CD4-positive, alpha-beta T cell treated with Interferon gamma for 1 hour (primary cell): ENCODE results near the gene APLF.
"Not testable (repeated sequence)": the region's sequence is repeated elsewhere in the genome, so short reads cannot be mapped to it uniquely, and the experiment has no call there.

Experiments
- DNase-seq: peaks from one replicate; pipeline ENCODE4 v3.0.0-alpha.2; 2020

Gene APLF

DNA sequence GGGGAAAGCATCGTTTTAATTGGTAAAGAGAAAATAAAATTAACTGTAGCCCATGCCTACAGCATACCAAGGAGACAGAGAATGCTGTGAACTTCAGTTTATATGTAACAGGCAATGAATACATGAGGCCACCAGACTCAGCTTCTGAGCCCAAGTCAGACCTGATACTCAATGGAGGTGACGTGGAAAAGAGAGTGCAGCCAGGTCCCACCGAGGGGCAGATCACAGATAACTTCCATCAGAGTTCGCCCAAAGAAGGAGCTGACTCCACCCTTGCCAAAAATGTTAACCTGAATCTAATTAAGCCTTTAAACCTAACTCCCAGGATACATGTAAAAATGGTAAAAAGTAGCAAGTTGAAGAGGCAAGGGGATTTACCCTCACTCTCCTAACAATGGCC lies 123.8 kb downstream of the APLF start:
- DNase-seq = no peak

- no peak for DNase-seq
Measured at GRCh38 chr2:68594041-68594440, 126.7 kb downstream of the APLF start.

- peak; percentile 15 for DNase-seq
Measured at GRCh38 chr2:68594674-68595492, 127.5 kb downstream of the APLF start.

- not testable (repeated sequence) for DNase-seq
Measured at GRCh38 chr2:68595493-68595785, 128.1 kb downstream of the APLF start.

DNA sequence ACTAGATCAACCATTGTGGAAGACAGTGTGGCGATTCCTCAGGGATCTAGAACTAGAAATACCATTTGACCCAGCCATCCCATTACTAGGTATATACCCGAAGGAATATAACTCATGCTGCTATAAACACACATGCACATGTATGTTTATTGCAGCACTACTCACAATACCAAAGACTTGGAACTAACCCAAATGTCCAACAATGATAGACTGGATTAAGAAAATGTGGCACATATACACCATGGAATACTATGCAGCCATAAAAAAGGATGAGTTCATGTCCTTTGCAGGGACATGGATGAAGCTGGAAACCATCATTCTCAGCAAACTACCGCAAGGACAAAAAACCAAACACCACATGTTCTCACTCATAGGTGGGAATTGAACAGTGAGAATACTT lies 133.1 kb downstream of the APLF start:
- not testable (repeated sequence) for DNase-seq

- DNase-seq = no peak
Measured at GRCh38 chr2:68603059-68603458, 135.7 kb downstream of the APLF start.

GRCh38 chr2:68604077-68604476 lies 136.7 kb downstream of the APLF start:
- no peak for DNase-seq

DNA sequence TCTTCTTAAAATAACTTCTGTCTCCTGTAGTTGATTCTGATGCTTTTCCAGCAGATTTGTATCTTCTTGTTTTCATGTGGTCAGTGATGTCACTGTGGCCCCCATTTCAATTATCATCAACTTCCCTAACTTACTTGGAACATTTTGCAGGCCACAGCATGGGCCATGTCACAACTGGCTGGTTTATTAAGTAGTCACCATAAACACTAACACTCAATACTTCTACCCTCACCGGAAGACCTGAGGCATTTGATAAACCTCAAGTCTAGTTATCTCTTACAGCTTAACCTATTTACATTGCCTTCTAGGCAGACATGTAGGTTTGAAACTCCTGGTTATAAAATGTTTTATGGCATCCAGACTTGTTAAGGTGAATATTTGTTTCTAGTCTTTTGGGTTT lies 138.6 kb downstream of the APLF start:
- no peak for DNase-seq

GRCh38 chr2:68606759-68607158 lies 139.4 kb downstream of the APLF start:
- DNase-seq = no peak

DNA sequence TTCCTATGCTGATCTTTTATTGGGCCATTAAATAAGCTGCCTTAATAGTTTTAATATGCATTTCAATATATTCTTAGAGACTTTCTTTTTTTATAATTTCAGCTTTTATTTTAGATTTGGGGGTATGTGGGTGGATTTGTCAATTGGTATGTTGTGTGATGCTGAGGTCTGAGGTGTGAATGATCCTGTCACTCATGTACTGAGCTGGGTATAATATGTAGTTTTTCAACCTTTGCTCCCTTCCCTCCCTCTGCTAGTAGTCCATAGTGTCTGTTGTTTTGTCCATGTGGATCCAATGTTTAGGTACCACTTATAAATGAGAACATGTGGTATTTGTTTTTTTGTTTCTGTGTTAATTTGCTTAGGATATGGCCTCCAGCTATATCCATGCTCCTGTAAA lies 140.5 kb downstream of the APLF start:
- DNase-seq = no peak

DNA sequence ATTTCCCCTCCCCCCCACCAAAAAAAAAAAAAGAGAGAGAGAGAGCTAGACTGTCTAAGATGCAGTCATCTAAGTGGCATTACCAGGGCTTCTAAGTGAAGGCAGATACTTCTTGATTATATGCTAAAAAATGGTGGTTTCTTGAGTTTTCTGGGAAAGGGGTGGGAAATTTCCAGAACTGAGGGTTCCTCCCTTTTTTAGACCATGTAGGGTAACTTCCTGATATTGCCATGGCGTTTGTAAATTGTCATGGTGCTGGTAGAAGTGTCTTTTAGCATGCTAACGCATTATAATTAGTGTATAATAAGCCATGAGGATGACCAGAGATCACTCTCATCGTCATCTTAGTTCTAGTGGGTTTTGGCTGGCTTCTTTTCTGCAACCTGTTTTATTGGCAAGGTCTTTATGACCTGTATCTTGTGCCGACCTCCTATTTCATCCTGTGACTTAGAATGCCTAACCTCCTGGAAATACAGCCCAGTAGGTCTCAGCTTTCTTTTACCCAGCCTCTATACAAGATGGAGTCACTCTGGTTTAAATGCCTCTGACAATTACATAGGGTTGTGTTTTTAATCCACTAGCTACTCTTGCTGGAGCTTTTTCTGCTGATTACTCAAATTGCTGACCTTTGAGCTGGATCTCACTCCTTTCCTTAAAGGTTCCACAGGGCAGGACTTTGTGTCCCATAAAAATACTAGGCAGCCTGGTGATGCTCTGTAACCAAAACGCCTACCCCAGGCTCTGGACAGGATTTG lies 145.6 kb downstream of the APLF start:
- DNase-seq = no peak

DNA sequence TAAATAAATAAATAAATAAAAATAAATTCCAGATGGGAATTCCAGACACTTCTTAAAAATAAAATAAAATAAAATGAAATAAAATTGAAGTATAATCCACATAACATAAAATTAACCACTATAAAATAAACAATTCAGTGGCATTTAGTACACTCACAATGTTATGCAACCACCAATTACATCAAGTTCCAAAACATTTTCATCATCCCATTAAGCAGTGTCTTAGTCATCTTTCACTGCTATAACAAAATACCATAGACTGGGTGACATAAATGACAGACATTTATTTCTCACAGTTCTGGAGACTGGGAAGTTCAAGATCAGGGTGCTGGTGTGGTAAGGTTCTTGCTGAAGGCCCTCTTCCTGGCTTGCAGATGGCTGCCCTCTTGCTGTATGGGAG lies 153.4 kb downstream of the APLF start:
- DNase-seq = no peak

DNA sequence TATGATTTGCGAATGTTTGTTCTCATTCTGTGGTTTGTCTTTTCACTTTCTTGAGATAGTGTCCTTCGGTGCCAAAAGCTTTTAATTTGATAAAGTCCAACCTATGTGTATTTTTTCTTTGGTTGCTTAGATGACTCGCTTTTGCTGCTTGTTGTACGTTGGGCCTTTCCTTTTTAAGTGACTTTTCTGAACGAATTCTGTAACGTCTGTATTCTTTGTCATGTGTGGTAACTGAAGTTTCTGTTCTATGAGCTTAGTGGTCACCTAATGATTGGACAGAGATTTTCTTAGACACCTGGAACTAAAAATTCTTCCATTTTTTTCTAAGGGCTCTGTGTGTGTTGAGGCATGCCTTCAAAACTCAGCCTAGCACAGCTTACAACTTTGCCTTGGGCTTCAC lies 156.4 kb downstream of the APLF start:
- DNase-seq = no peak

DNA sequence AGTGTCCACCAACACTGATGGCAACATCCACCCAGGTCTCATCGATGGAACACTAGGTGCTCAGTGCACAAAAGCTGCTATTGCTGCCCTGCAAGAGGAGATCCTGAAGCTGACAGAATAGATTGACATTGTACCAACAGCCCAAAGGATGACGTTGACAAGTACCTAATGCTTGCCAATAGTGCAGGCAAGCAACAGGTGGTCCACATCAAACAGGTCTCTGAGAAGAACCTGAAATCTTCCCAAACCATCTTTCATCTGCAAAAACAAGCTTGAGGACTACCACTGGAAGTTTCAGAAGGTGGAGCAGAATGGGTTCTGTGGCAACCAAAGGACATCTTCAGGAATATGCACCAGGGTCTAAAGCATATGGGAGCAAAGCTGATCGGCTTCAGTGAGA lies 160.2 kb downstream of the APLF start:
- no peak for DNase-seq
